AG09319 (cell line): ENCODE measurements around the gene CD8B2.
"Not testable (repeated sequence)": the region's sequence is repeated elsewhere in the genome, so short reads cannot be mapped to it uniquely, and the experiment has no call there.

Experiments used
- DNase-seq: peaks from one replicate; pipeline ENCODE4 v3.0.0-alpha.2; 2010; ENCODE audit warnings: low read depth; ENCODE audit errors: extremely low read depth
- TF ChIP-seq, protein P1 (sequence below): IDR thresholded peaks from 2 replicates; pipeline ENCODE4 v1.5.1; 2011; ENCODE audit warnings: low read depth, mild to moderate bottlenecking, inconsistent platforms, low read length, moderate library complexity

Gene CD8B2

DNA sequence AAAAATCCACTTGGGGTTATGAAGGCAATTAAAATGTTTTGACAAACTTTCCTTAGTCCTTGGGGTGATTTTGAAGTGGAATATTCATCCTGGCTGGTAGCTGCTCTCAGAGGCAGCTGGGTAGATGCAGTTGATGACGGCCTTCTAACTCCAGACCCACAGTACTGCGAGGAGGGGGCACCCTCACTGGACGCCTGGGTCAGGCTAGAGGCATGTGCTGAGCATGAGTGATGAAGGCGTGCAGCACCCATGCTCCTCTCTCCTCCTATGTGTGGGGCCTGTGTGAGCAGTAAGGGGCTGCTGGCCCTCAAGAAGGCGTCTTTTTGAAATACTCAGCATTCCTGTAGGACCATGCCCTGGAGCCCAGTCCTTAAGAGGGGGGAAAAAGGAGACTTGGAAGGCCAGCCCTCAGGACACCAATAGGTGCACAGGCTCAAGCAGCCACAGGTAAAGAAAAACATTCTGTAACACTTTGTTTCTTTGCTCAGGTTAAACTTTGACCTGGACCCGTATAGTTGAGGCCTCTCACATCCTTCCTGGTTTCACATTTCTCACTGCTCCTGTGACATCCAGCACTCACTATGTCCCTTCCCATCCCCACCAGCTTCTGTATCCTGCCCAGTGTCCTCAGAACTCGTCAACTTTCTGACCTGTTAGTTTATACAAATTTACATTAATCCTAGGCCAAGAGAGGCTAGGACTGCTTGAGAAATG, 64.4 kb downstream of the CD8B2 start:
- TF ChIP-seq, protein P1, sequence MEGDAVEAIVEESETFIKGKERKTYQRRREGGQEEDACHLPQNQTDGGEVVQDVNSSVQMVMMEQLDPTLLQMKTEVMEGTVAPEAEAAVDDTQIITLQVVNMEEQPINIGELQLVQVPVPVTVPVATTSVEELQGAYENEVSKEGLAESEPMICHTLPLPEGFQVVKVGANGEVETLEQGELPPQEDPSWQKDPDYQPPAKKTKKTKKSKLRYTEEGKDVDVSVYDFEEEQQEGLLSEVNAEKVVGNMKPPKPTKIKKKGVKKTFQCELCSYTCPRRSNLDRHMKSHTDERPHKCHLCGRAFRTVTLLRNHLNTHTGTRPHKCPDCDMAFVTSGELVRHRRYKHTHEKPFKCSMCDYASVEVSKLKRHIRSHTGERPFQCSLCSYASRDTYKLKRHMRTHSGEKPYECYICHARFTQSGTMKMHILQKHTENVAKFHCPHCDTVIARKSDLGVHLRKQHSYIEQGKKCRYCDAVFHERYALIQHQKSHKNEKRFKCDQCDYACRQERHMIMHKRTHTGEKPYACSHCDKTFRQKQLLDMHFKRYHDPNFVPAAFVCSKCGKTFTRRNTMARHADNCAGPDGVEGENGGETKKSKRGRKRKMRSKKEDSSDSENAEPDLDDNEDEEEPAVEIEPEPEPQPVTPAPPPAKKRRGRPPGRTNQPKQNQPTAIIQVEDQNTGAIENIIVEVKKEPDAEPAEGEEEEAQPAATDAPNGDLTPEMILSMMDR: no peak
- no peak for DNase-seq

DNA sequence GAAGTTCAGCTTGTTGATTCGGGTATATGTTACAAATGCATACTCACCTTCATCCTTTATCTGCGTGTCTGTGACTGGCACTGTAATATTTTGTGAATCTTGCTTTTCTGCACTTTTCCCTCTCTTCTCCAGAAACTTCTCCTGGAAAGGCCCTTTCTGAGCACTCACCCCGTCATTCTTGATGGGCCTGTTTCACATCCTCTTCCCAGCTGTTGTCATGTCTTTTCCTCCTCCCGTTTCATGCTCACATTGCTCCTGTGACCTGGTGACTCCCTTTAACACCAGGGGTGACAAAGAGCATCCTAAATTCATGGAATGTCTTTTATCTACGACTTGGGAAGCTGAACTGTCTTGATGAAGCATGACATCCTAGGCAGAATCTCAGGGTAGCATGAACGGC, 65.8 kb downstream of the CD8B2 start:
- TF ChIP-seq, protein P1: no peak
- no peak for DNase-seq

DNA sequence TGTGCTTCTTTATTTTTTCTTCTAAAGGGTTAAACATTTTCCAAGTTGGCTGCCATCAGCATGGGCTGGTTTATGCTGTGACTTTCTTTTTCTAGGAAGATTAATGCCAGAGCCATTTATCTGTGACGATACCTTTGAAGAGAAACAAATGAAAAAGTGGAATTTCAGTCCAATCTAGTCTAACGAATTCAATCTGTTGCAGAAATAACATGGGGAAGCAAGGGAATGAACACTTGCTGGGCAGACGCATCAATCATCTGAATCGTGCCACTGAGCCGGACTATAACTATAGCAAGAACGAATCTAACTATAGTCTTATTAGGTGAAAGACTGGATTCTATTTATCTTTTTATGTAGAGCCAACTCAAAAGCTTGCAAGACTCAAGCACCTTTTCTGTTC, 66.2 kb downstream of the CD8B2 start:
- no peak for DNase-seq
- TF ChIP-seq, protein P1: no peak

DNA sequence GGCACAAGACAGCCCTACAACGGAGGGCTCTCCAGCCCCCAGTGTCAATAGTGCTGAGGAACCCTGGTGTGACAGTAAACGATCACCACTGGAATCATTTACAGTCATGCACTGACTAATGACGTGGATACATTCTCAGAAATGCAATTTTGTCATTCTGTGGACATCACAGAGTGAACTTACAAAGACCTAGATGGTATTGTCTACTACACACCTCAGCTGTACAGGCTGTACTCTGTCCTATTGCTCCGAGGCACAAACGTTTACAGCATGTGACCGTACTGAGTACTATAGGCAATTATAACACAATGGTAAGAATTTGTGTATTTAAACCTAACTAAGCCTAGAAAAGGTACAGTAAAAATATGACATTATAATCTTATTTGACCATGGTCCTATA, 67.2 kb downstream of the CD8B2 start:
- TF ChIP-seq, protein P1: no peak
- no peak for DNase-seq

DNA sequence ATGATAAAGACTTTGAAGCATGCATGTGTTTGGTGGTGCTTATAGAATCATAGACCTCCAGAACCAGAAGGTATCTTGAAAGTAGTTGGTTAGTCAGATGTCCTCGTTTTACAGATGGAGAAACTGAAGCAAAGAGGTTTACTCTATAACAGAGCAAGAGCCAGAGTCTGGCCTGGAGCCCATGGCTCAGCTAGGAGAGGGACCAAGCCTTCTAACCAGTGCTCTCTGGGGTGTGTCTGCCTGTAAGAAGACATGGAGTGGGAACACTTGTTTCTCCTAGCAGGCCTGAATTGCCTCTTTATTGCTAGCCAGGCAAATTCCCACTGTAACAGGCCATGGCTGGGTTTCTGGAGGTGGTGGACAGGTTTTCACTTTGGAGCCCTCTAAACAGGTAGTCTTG, 67.9 kb downstream of the CD8B2 start:
- no peak for DNase-seq

DNA sequence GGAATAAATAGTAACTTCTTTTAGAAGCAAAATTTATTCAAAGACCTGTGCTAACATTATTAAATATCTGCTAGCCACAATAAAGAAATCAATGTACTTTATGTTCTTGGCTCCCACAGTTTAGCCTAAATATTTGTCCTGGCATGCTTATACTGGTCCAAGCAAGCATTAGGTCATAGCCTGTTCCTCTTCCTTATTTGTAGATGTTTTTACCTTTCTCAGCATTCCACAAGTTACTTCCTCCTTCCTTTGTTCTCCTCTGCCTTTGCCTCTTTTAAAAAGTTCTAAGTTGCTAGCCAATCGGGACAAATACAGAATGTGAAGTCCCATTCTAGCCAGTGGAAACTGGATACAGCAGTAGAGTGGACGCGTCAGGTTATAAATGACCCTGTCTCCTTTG, 72.6 kb downstream of the CD8B2 start:
- DNase-seq: not testable (repeated sequence)

More for the DNA sequence above, 67.9 kb downstream of the CD8B2 start:
- TF ChIP-seq, protein P1: no peak

DNA sequence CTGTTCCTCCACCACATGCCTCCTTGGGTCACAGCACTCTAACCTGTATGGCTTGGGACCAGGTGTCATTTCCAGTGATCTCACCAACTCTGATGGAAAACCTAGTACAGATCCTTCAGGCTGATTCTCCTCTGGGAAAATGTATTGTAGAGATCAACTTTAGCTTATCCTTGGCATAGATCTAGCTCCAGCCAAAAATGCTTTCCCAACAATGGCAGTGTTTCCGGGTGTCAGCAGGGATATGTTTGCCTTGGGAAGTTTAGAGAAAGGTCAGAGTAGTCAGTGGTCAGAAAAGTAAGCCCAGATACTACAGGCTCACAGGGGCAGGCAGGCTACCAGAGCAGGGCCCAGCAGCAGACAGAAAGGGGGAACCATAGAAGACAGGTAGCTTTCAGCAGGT, 73.6 kb downstream of the CD8B2 start:
- TF ChIP-seq, protein P1: no peak
- no peak for DNase-seq

DNA sequence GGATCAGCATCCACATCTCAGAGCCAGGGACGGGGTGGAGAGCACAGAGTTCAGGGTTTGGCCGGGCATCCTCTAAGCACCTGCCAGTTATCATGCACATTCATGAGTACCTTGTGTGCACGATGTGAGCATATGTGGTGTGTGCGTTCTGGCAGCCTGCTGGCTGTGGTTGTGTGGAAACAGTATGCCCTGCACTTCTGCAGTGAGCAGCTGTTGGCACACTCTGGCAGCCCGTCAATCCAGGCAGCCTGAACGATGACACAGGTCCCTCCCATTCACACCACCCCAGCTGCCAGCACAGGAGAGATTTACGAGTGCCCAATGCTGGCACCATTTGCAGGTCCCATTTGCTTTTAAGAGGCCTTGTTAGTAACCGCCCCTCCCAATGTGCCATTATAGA, 74.2 kb downstream of the CD8B2 start:
- TF ChIP-seq, protein P1: no peak
- DNase-seq: no peak
